IMR-90 (cell line): ENCODE measurements around the gene ACLY.

Experiments used
- CEBPB ChIP-seq: IDR thresholded peaks from 2 replicates; pipeline ENCODE4 v1.6.1; 2012; ENCODE audit warnings: low read depth, low read length, improper control_type of control experiment
- CHD1 ChIP-seq: IDR thresholded peaks from 2 replicates; pipeline ENCODE4 v1.6.1; 2012; ENCODE audit warnings: low read depth, low read length, improper control_type of control experiment
- POLR2A ChIP-seq: IDR thresholded peaks from 2 replicates; pipeline ENCODE4 v1.6.1; 2012; ENCODE audit warnings: mild to moderate bottlenecking, low read depth, low read length
- RAD21 ChIP-seq: IDR thresholded peaks from 2 replicates; pipeline ENCODE4 v1.6.1; 2012; ENCODE audit warnings: low read length, improper control_type of control experiment
- RCOR1 ChIP-seq: IDR thresholded peaks from 2 replicates; pipeline ENCODE4 v1.6.1; 2012; ENCODE audit warnings: mild to moderate bottlenecking, low read length, improper control_type of control experiment; ENCODE audit not compliant: insufficient replicate concordance
- TF ChIP-seq, protein P1 (sequence below): conservative IDR thresholded peaks from 2 replicates; pipeline ENCODE4 v1.5.1; 2012; ENCODE audit warnings: mild to moderate bottlenecking, low read depth, low read length, improper control_type of control experiment
- TF ChIP-seq, protein P2 (sequence below): fragments of 150-350 bp; IDR thresholded peaks from 2 replicates; pipeline ENCODE4 v1.6.1; 2016; ENCODE audit warnings: low read depth, mild to moderate bottlenecking, low read length, moderate library complexity, borderline replicate concordance

DNA sequence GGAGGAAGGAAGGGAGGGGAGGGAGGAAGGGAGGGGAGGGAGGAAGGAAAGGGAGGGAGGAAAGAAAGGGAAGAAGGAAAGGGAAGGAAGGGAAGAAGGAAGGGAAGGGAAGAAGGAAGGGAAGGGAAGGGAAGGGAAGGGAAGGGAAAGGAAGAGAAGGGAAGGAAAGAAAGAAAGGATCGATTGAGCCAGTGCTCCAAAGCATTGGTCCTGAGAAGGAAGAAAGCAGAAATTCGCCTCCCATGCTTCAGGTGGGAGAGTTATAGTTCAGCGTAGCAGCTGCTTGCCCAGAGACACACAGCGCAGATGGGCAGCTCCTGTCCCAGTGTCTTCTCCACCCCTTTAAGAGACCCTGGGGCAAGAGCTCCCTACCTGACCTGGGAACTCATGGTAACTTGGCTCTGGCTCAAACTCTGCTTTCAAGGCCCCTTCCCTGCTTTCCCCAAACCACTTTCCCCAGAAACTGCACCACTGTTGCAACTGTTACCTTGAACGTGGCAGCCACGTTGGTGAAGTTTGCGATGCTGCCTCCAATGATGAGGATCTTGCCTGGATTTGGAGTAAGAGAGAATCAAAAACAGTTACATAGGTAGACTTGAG is 14.4 kb downstream of the ACLY start:
- TF ChIP-seq, protein P1, sequence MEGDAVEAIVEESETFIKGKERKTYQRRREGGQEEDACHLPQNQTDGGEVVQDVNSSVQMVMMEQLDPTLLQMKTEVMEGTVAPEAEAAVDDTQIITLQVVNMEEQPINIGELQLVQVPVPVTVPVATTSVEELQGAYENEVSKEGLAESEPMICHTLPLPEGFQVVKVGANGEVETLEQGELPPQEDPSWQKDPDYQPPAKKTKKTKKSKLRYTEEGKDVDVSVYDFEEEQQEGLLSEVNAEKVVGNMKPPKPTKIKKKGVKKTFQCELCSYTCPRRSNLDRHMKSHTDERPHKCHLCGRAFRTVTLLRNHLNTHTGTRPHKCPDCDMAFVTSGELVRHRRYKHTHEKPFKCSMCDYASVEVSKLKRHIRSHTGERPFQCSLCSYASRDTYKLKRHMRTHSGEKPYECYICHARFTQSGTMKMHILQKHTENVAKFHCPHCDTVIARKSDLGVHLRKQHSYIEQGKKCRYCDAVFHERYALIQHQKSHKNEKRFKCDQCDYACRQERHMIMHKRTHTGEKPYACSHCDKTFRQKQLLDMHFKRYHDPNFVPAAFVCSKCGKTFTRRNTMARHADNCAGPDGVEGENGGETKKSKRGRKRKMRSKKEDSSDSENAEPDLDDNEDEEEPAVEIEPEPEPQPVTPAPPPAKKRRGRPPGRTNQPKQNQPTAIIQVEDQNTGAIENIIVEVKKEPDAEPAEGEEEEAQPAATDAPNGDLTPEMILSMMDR: no peak
- TF ChIP-seq, protein P2, sequence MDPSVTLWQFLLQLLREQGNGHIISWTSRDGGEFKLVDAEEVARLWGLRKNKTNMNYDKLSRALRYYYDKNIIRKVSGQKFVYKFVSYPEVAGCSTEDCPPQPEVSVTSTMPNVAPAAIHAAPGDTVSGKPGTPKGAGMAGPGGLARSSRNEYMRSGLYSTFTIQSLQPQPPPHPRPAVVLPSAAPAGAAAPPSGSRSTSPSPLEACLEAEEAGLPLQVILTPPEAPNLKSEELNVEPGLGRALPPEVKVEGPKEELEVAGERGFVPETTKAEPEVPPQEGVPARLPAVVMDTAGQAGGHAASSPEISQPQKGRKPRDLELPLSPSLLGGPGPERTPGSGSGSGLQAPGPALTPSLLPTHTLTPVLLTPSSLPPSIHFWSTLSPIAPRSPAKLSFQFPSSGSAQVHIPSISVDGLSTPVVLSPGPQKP: no peak
- TF ChIP-seq RAD21 (no peak), CHD1 (no peak), POLR2A (no peak), RCOR1 (no peak), CEBPB (no peak)
